WI38 (cell line): ENCODE measurements around the gene RGS19.
A peak's percentile ranks its signal among the peaks of the same experiment; 100 is the strongest.

Experiments used
- H3K4me3 ChIP-seq: 2 replicates; pipeline ENCODE4 v1.5.1; 2011; ENCODE audit warnings: low read depth, mild to moderate bottlenecking, control low read depth, low read length
- TF ChIP-seq, protein P1 (sequence below): IDR thresholded peaks from 2 replicates; pipeline ENCODE4 v1.5.1; 2012; ENCODE audit warnings: low read depth, mild to moderate bottlenecking, control low read depth, low read length

The RGS19 gene

DNA sequence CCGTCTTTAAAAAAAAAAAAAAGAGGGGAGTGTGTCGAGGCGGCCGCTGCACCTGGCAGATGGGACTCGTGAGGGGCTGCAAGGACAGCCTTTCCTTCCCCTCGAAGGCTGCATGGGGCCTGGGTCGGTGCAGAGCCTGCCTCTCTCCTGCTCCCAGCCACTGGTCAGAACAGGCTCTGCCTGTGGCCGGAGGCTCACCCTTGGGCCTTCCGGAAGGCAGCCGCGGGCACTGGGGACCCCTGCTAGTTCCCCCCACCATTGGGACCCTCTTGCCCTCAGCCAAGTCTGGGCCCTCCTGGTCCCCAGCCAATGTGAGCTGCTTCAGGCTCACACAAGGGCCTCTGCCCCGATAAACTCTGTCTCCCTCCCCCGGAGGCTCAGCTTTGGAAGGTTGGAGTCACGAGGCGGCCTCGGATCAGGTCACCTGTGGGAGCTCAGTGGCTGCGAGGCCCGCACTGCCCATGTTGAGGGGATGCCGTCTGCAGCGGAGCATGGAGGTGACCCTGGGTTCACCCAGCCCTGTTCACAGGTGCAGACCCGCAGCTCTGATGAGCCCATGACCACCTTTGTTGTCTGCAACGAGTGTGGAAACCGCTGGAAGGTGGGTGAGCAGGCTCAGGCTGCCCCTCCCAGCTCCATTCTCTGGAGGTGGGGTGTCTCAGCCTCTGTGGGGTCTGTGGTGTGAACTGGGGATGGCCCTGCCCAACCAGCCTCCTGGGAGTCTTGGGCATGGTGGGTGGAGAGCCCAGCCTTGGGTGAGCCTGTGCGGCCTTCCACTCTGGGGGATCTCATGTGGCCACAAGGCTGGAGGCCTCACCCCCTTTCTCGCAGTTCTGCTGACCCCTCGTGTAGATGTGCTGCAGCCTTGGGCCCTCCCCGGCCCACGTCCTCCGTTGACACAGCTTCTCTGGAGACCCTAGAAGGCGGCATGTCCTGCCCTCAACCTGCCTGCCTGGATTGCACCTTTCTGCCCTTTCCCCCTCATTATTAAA lies 7.7 kb downstream of the RGS19 start:
- H3K4me3 ChIP-seq = no peak overlapping the region
- TF ChIP-seq, protein P1, sequence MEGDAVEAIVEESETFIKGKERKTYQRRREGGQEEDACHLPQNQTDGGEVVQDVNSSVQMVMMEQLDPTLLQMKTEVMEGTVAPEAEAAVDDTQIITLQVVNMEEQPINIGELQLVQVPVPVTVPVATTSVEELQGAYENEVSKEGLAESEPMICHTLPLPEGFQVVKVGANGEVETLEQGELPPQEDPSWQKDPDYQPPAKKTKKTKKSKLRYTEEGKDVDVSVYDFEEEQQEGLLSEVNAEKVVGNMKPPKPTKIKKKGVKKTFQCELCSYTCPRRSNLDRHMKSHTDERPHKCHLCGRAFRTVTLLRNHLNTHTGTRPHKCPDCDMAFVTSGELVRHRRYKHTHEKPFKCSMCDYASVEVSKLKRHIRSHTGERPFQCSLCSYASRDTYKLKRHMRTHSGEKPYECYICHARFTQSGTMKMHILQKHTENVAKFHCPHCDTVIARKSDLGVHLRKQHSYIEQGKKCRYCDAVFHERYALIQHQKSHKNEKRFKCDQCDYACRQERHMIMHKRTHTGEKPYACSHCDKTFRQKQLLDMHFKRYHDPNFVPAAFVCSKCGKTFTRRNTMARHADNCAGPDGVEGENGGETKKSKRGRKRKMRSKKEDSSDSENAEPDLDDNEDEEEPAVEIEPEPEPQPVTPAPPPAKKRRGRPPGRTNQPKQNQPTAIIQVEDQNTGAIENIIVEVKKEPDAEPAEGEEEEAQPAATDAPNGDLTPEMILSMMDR = no peak

DNA sequence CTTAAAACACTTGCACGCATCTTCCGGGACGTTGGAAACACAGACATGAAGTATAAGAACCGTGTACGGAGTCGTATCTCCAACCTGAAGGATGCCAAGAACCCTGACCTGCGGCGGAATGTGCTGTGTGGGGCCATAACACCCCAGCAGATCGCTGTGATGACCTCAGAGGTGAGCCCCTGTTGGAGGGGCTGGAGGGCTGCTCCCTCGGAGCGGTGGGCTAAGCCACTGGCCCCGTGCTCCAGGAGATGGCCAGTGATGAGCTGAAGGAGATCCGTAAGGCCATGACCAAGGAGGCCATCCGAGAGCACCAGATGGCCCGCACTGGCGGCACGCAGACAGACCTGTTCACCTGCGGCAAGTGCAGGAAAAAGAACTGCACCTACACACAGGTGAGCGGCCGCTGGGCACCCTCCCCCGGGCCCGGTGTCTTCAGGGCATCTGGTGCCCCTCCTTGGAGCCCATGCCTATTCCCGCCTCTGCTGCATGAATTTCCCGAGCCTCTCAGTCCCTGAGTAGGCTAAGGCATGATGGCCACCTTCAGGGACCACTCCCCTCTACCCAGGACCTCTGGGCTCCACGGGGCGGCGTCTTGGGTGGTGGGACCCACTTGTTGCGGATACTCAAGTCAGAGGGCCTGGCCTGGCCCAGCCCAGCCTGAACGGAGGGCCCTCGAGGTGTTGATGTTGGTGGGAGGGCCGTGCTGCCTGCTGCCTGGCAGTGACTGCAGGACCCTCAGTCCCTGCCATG lies 8.9 kb downstream of the RGS19 start:
- TF ChIP-seq, protein P1 = no peak
- H3K4me3 ChIP-seq = no peak overlapping the region

DNA sequence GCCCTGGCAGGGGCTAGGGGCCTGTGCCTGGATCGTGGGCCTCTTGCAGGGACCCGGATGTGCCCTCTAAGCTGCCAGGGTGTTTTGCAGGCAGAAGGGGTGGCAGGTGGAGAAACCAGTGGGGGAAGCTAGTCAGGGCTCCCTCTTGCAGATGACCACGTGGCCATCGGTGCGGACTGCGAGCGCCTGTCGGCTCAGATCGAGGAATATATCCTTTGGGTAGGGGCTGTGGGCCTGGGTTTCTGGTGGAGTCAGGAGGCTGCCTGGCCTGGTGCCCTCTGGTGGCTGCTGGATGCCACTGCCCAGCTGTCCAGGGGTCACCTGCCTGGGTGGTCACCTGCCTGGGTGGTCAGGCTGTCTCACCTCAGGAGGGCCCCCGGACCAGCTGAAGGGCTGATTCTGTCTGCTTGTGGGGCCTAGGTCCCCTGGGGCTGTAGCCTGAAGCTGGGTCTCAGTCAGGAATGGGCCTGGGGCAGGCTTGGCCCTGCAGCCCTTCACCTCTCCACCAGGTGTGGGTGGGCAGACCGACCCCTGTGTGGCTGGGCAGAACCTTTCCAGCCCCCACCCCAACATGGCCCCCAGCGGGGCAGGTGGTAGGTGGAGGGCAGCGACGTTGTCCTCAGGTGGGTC lies 9.6 kb downstream of the RGS19 start:
- TF ChIP-seq, protein P1 = peak; percentile 83
- no peak overlapping the region for H3K4me3 ChIP-seq

DNA sequence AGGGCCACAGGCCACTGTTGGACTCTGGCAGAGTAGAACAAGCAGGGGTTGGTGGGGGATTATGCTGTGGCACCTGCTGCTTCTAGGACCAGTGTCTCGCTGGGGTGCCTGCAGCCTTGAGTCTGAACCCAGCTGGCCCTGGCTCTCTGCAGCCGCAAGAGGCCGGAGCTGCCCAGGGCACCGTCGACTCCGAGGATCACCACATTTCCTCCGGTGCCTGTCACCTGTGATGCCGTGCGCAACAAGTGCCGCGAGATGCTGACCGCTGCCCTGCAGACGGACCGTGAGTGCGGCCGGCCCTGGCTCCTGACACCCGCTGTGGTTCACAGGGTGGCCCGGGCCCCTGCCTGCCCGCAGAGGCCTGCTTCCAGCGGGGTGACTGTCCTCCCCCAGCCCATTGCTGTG lies 10.1 kb downstream of the RGS19 start:
- TF ChIP-seq, protein P1 = no peak
- no peak overlapping the region for H3K4me3 ChIP-seq

DNA sequence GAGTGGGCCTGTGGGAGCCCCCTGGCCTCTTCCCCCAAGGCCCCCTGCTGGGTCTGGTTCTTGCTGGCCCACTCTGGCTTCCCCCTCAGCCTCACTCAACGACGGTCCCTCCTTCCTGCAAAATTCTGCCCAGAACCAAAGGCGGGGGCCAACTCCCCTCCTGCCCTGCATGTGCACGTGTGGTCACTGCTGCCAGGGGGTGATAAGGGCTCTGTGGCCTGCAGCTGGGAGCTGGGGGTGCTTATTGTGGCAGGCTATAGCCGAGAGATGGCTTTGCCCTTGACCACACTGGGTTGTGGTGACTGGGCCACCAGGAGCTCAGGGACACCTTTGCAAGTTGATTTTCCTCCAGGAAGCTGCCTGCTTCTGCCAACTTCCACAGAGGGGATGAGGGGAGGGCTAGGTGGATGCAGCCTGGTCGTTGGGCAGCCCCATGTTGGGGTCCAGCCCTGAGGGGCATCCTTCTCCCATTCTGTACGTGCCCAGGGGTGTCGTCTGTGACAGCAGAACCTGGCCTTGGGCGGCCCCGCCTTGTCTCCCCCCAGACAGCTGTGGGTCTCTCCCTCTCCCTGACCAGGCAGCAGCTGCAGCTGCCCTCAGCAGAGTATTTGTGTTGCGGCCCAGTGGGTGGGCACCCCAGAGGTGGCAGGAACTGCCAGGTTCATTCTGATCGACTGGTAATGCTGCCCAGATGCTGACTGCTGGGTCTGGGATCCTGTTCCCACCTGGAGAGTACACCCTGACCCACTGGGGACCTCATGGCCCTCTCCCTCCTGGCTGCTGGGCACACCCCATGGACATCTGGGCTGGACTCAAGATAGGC lies 10.7 kb downstream of the RGS19 start:
- no peak overlapping the region for H3K4me3 ChIP-seq
- TF ChIP-seq, protein P1 = no peak

DNA sequence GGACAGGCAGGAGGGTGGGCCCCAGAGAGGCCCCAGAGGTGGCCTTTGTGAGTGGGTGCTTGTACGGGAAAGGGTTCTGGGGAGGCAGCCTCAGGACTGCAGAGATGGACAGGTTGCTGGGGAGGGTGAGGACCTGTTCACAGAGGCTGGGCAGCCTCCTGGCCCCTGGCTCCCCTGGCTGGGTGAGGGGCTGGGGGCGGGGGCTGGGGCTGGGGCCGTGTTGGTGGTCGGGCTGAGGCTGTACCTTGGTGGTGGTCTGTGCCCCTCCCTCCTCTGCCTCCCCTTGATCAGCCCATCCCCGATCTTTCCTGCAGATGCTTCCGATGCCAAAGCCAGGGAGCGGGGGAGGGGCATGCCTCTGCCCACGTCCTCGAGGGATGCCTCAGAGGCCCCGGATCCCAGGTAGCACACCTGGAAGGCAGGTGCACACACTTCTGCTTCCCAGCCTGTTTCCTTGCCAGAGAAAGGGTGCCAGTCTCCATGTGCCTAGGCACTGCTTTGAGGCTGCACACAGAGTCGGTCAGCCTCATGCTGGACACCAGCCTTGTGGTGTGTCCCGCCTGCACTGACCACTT lies 11.5 kb downstream of the RGS19 start:
- H3K4me3 ChIP-seq = no peak overlapping the region
- TF ChIP-seq, protein P1 = no peak
